HEK293 (cell line): ENCODE data around the gene MUSTN1.

Source experiments
- ATF2 ChIP-seq: fragments of 450-650 bp; formaldehyde crosslinking; IDR thresholded peaks from 2 replicates; pipeline ENCODE4 v1.5.1; 2016; ENCODE audit warnings: missing biosample characterization, missing genetic modification characterization, low read depth
- CTCF ChIP-seq: fragments of 450-650 bp; formaldehyde crosslinking; IDR thresholded peaks from 2 replicates; pipeline ENCODE4 v1.5.1; 2016; ENCODE audit warnings: missing biosample characterization, missing genetic modification characterization
- GLI4 ChIP-seq: fragments of 450-650 bp; formaldehyde crosslinking; IDR thresholded peaks from 2 replicates; pipeline ENCODE4 v1.5.1; 2016; ENCODE audit warnings: missing biosample characterization, missing genetic modification characterization
- HOXA7 ChIP-seq: sonication (generic); formaldehyde crosslinking; IDR thresholded peaks from 2 replicates; pipeline ENCODE4 v1.8.1; 2022; ENCODE audit warnings: missing genetic modification reagents, borderline replicate concordance
- REST ChIP-seq: fragments of 450-650 bp; formaldehyde crosslinking; IDR thresholded peaks from 2 replicates; pipeline ENCODE4 v1.5.1; 2016; ENCODE audit warnings: missing biosample characterization, missing genetic modification characterization
- ZBTB11 ChIP-seq: fragments of 450-650 bp; formaldehyde crosslinking; conservative IDR thresholded peaks from 2 replicates; pipeline ENCODE4 v1.5.1; 2016; ENCODE audit warnings: low read depth, missing biosample characterization, missing genetic modification characterization
- ZBTB26 ChIP-seq: fragments of 450-650 bp; formaldehyde crosslinking; optimal IDR thresholded peaks from 2 replicates; pipeline ENCODE3; 2016; ENCODE audit warnings: missing biosample characterization, mild to moderate bottlenecking, missing genetic modification characterization
- ZNF184 ChIP-seq: fragments of 450-650 bp; IDR thresholded peaks from 2 replicates; pipeline ENCODE4 v1.5.1; 2018; ENCODE audit warnings: missing biosample characterization, mild to moderate bottlenecking, missing genetic modification characterization
- ZNF280D ChIP-seq: fragments of 450-650 bp; formaldehyde crosslinking; IDR thresholded peaks from 2 replicates; pipeline ENCODE4 v1.5.1; 2016; ENCODE audit warnings: missing biosample characterization, missing genetic modification characterization
- ZNF394 ChIP-seq: fragments of 450-650 bp; formaldehyde crosslinking; IDR thresholded peaks from 2 replicates; pipeline ENCODE4 v1.5.1; 2016; ENCODE audit warnings: missing biosample characterization, missing genetic modification characterization, mild to moderate bottlenecking, moderate library complexity, borderline replicate concordance
- ZNF514 ChIP-seq: fragments of 450-650 bp; formaldehyde crosslinking; IDR thresholded peaks from 2 replicates; pipeline ENCODE4 v1.5.1; 2016; ENCODE audit warnings: missing biosample characterization, missing genetic modification characterization

DNA sequence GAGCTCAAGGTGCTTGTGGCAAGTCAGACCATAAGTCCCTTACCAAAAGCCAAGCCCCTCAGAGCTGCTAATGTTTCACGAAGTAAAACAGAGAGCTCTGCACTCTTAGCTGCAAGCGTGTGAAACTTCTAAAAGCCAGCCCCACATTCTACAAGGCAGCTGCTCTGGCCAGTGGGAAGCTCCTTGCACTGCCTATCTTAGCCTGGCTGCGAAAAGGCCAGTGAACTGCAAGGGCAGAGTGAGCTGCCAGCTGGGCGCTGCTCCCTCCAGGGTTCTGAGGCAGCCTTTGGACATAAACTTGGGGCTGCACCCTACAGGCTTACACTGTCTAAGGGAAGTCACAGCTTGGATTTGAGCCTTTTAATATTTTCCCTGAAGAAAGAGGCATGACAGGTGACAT is 2.2 kb upstream of the MUSTN1 start:
- TF ChIP-seq ZNF394 (tag by site-specific recombination) = no peak
- TF ChIP-seq CTCF = no peak
- TF ChIP-seq ATF2 (tag by site-specific recombination) = no peak
- TF ChIP-seq ZNF280D (tag by site-specific recombination) = no peak
- TF ChIP-seq ZBTB26 (tag by site-specific recombination) = no peak
- no peak for TF ChIP-seq ZBTB11 (tag by site-specific recombination)
- no peak for TF ChIP-seq REST (tag by site-specific recombination)
- TF ChIP-seq GLI4 (tag by site-specific recombination) = no peak
- no peak for TF ChIP-seq HOXA7 (CRISPR knock-in tag)
- TF ChIP-seq ZNF514 (tag by site-specific recombination) = no peak
- TF ChIP-seq ZNF184 (tag by site-specific recombination) = no peak
